ENCODE measurements around the gene UQCRC1.

The UQCRC1 gene

DNA sequence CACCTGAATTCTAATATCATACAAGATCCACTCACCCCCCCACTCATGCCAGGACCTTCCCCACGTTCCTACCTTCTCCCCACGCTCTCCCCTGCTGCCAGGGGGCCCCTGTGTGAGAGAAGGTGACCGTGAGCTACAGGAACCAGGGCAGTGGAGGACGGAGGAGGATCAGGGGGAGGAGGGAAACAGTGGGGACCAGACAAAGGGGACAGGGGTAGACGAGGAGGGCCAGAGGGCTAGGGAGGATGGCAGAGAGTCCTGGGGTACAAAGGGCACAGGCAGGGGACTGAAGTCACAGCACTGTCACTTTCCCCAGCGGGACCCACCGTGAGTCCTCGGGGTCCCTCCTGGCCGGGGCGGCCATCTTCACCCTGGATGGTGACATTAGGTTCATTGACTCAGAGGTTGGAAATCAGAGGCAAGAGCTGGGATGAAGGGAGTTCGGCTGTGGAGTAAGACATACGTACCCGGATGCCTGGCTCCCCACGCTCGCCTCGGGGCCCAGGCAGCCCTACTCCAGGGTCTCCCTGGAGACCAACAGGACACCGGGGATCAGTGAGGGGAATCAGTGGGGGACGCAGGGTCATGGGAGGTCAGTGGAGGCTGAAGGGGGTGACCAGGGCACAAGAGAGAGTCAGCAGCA, 39.5 kb downstream of the UQCRC1 start:
- H3K79me2 ChIP-seq (ENCODE audit: control insufficient read depth, low read length), result no peaks in the 10 kb centered on the region
- H3F3A ChIP-seq (ENCODE audit: control insufficient read depth, insufficient read depth), result no peaks in the 10 kb centered on the region
- H3K27ac ChIP-seq (ENCODE audit: low read depth, low read length), result no peak overlapping the region
- no peak overlapping the region for H3K4me2 ChIP-seq (ENCODE audit: low read length)
- no peaks in the 10 kb centered on the region for H3K9me3 ChIP-seq (ENCODE audit: control insufficient read depth, insufficient read depth, low read length)
- no peaks in the 10 kb centered on the region for H3K4me1 ChIP-seq (ENCODE audit: control insufficient read depth, low read length)
- H3K4me3 ChIP-seq (ENCODE audit: low read length), result no peak overlapping the region
- no peak for TF ChIP-seq EZH2phosphoT487 (IDR thresholded peaks at IDR 0.05; ENCODE audit: borderline replicate concordance, low read length)
- TF ChIP-seq, protein P1, sequence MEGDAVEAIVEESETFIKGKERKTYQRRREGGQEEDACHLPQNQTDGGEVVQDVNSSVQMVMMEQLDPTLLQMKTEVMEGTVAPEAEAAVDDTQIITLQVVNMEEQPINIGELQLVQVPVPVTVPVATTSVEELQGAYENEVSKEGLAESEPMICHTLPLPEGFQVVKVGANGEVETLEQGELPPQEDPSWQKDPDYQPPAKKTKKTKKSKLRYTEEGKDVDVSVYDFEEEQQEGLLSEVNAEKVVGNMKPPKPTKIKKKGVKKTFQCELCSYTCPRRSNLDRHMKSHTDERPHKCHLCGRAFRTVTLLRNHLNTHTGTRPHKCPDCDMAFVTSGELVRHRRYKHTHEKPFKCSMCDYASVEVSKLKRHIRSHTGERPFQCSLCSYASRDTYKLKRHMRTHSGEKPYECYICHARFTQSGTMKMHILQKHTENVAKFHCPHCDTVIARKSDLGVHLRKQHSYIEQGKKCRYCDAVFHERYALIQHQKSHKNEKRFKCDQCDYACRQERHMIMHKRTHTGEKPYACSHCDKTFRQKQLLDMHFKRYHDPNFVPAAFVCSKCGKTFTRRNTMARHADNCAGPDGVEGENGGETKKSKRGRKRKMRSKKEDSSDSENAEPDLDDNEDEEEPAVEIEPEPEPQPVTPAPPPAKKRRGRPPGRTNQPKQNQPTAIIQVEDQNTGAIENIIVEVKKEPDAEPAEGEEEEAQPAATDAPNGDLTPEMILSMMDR (IDR thresholded peaks at IDR 0.05; ENCODE audit: low read depth, low read length, poor library complexity, severe bottlenecking), result no peak
- no peaks in the 10 kb centered on the region for H3K9me2 ChIP-seq (replicated peaks; ENCODE audit: control insufficient read depth, low read length)
- H3K27me3 ChIP-seq (ENCODE audit: control insufficient read depth, low read length), result no peaks in the 10 kb centered on the region
- no peaks in the 10 kb centered on the region for H4K20me1 ChIP-seq (ENCODE audit: control insufficient read depth, insufficient read depth, low read depth, low read length)
- no peaks in the 10 kb centered on the region for H3K36me3 ChIP-seq (ENCODE audit: control insufficient read depth, low read length)

DNA sequence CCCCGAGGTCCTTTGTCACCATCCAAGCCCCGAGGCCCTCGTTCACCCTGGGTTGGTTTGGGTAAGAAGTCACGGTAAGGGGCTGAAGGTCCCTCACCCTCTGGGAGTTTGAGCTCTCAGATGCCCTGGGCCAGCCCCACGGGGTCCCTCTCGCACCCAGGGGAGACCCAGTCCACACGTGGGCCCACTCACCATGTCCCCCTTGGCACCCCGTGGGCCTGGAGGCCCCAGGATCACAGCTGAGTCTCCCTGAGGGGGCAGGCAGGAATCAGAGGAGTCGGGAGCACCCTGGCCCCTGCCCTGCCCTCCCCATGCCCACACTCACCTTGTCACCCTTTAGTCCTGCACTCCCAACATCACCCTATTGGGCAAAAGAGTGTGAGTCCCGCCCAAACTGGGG, 40.0 kb downstream of the UQCRC1 start:
- Histone ChIP-seq H3K27me3 (ENCODE audit: control insufficient read depth, low read length) (no peaks in the 10 kb centered on the region), H3K9me3 (ENCODE audit: control insufficient read depth, insufficient read depth, low read length) (no peaks in the 10 kb centered on the region), H3K9me2 (replicated peaks; ENCODE audit: control insufficient read depth, low read length) (no peaks in the 10 kb centered on the region), H3K4me3 (ENCODE audit: low read length) (no peak overlapping the region), H3K36me3 (ENCODE audit: control insufficient read depth, low read length) (no peaks in the 10 kb centered on the region), H4K20me1 (ENCODE audit: control insufficient read depth, insufficient read depth, low read depth, low read length) (no peaks in the 10 kb centered on the region), H3K27ac (ENCODE audit: low read depth, low read length) (no peak overlapping the region), H3F3A (ENCODE audit: control insufficient read depth, insufficient read depth) (no peaks in the 10 kb centered on the region), H3K4me2 (ENCODE audit: low read length) (no peak overlapping the region), H3K4me1 (ENCODE audit: control insufficient read depth, low read length) (no peaks in the 10 kb centered on the region), H3K79me2 (ENCODE audit: control insufficient read depth, low read length) (no peaks in the 10 kb centered on the region)
- TF ChIP-seq, protein P1 (IDR thresholded peaks at IDR 0.05; ENCODE audit: low read depth, low read length, poor library complexity, severe bottlenecking), result no peak
- no peak for TF ChIP-seq EZH2phosphoT487 (IDR thresholded peaks at IDR 0.05; ENCODE audit: borderline replicate concordance, low read length)

- H4K20me1 ChIP-seq (ENCODE audit: control insufficient read depth, insufficient read depth, low read depth, low read length), result no peaks in the 10 kb centered on the region
- H3K27ac ChIP-seq (ENCODE audit: low read depth, low read length), result no peak overlapping the region
Measured at GRCh38 chr3:48568476-48568875, 41.0 kb downstream of the UQCRC1 start.

More at GRCh38 chr3:48568476-48568875, 41.0 kb downstream of the UQCRC1 start:
- no peaks in the 10 kb centered on the region for H3K36me3 ChIP-seq (ENCODE audit: control insufficient read depth, low read length)
- H3K79me2 ChIP-seq (ENCODE audit: control insufficient read depth, low read length), result no peaks in the 10 kb centered on the region
- no peaks in the 10 kb centered on the region for H3K27me3 ChIP-seq (ENCODE audit: control insufficient read depth, low read length)
- no peak overlapping the region for H3K4me3 ChIP-seq (ENCODE audit: low read length)
- TF ChIP-seq EZH2phosphoT487 (IDR thresholded peaks at IDR 0.05; ENCODE audit: borderline replicate concordance, low read length), result no peak
- TF ChIP-seq, protein P1 (IDR thresholded peaks at IDR 0.05; ENCODE audit: low read depth, low read length, poor library complexity, severe bottlenecking), result no peak
- no peaks in the 10 kb centered on the region for H3K9me3 ChIP-seq (ENCODE audit: control insufficient read depth, insufficient read depth, low read length)
- no peaks in the 10 kb centered on the region for H3F3A ChIP-seq (ENCODE audit: control insufficient read depth, insufficient read depth)
- no peaks in the 10 kb centered on the region for H3K9me2 ChIP-seq (replicated peaks; ENCODE audit: control insufficient read depth, low read length)
- H3K4me2 ChIP-seq (ENCODE audit: low read length), result no peak overlapping the region
- H3K4me1 ChIP-seq (ENCODE audit: control insufficient read depth, low read length), result no peaks in the 10 kb centered on the region
